Thymus (tissue), 11 donors: Measurements from ENCODE around the gene HSD17B8. TPM values are rescaled to one million over a fixed set of nuclear protein-coding genes. Genes with fewer than 3 reads are reported as not detected.

Experiments
- DNase-seq, 9 donors: peaks; one replicate each; pipeline ENCODE4 v3.0.0-alpha.2; 2013; ENCODE audit warnings: low spot score in 9 of 9, low read depth in 6 of 9, missing footprints in 1 of 9
- H3K27ac ChIP-seq, 2 donors: one replicate each; pipeline ENCODE4 v1.5.1; 2013; ENCODE audit warnings: control low read depth in 1 of 2, low read depth in 1 of 2, low read length in 1 of 2, mild to moderate bottlenecking in 1 of 2, moderate library complexity in 1 of 2
- H3K27me3 ChIP-seq, 2 donors: one replicate each; pipeline ENCODE4 v1.5.1; 2013; ENCODE audit warnings: low read length in 1 of 2; ENCODE audit not compliant: control insufficient read depth in 2 of 2, insufficient read depth in 1 of 2
- H3K36me3 ChIP-seq, 2 donors: one replicate each; pipeline ENCODE4 v1.5.1; 2013; ENCODE audit warnings: low read length in 1 of 2, mild to moderate bottlenecking in 1 of 2, moderate library complexity in 1 of 2; ENCODE audit not compliant: control insufficient read depth in 2 of 2, insufficient read depth in 2 of 2
- H3K4me1 ChIP-seq, 2 donors: one replicate each; pipeline ENCODE4 v1.5.1; 2013; ENCODE audit warnings: low read length in 2 of 2; ENCODE audit not compliant: control insufficient read depth in 2 of 2, insufficient read depth in 2 of 2
- H3K4me3 ChIP-seq, 2 donors: one replicate each; pipeline ENCODE4 v1.5.1; 2013; ENCODE audit warnings: low read length in 2 of 2, control low read depth in 1 of 2, mild to moderate bottlenecking in 1 of 2
- H3K9me3 ChIP-seq, 2 donors: one replicate each; pipeline ENCODE4 v1.5.1; 2013; ENCODE audit warnings: low read length in 1 of 2, mild to moderate bottlenecking in 1 of 2; ENCODE audit not compliant: control insufficient read depth in 2 of 2, insufficient read depth in 1 of 2
- WGBS: extraction: QIAGEN DNeasy Blood & Tissue Kit; methylation state at CpG from one replicate; pipeline ENCODE4 v1.1.7; 2013; 5-methylcytosine and 5-hydroxymethylcytosine counted together
- polyA plus RNA-seq: library from polyadenylated mRNA; stranded (reverse); fragments of 200-250 nt; gene quantifications from one replicate; pipeline ENCODE4 v1.2.3, GENCODE V29; 2013
- total RNA-seq: library from RNA; stranded (reverse); fragments of 120-200 nt; gene quantifications from one replicate; pipeline ENCODE4 v1.2.4, GENCODE V29; 2013
- donor health status: healthy.

The HSD17B8 gene
- total and polyA plus RNA-seq, 2 donors: 15.7 to 31.3 TPM

DNA sequence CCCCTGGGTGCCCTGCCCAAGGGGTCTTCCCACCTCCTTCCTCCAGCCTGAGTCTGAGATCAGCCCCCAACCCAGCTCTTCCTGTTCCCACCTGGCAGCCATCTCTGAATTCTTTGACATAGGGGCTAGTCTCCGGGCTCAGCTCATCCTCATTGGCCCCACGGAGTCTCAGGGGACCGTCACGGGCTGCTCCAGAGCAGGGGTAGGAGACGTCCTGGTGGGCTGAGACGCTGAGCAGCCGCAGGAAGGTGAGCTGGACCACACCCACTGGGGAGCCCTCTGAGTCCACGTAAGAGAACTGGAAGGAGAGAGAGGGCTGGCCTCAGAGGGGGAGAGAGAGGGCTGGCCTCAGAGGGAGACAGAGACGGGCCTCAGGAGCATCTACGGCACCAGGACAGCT lies 40.3 kb upstream of the HSD17B8 start:
- DNase-seq: no peak
- Histone ChIP-seq H3K36me3 (no peaks in the 10 kb centered on the region), H3K4me3 (no peak overlapping the region), H3K27ac (no peak overlapping the region), H3K27me3 (peaks cover 0 to 49% of the 10 kb centered on the region in 2 donors), H3K9me3 (peaks cover 0 to 4% of the 10 kb centered on the region in 2 donors), H3K4me1 (peaks cover 0 to 8% of the 10 kb centered on the region in 2 donors)
- WGBS: 86% methylated on average over 10 of the region's 10 CpGs

DNA sequence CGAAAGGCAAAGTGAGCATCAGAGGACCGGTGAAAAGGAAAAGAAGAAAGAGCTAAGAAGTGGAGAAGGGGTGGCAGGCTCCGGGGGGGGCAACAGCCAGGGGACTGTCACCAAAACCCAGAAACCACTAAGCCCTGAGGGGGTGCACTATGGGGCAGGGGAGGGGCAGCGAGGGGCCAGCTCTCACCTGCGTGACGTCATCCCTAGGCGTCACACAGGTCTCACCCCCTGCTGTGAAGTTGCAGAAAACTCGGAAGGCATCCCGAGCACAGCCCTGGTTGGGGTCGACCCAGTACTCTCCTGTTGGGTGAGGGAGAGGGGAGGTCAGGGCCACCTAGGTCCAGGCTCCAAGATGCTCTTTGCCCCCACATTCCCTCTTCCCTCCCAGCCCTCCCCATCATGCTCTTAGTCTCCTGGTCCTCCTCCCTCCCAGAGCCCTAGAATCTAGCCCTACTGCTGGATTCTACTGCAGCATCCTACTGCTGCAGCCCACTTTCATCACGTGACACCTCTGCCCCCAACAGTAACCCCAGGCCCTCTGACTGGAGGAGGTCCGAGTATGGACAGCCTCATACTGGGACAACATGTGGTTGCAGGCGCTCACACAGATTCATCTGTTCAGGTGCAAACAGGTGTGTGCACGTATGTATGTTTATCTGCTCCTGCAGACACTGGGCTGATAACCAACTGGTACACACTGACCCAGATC lies 39.6 kb upstream of the HSD17B8 start:
- Histone ChIP-seq H3K4me3 (no peak overlapping the region), H3K36me3 (no peaks in the 10 kb centered on the region), H3K4me1 (peaks cover 0 to 8% of the 10 kb centered on the region in 2 donors), H3K9me3 (peaks cover 0 to 4% of the 10 kb centered on the region in 2 donors), H3K27me3 (peaks cover 0 to 49% of the 10 kb centered on the region in 2 donors), H3K27ac (no peak overlapping the region)
- no peak for DNase-seq
- WGBS: 86% methylated on average over 14 of the region's 14 CpGs

- Histone ChIP-seq H3K36me3 (no peaks in the 10 kb centered on the region), H3K4me3 (no peak overlapping the region), H3K9me3 (peaks cover 0 to 4% of the 10 kb centered on the region in 2 donors), H3K27ac (no peak overlapping the region), H3K4me1 (peaks cover 0 to 8% of the 10 kb centered on the region in 2 donors), H3K27me3 (peaks cover 0 to 43% of the 10 kb centered on the region in 2 donors)
- 95% methylated on average over 17 of the region's 17 CpGs for WGBS
- DNase-seq: no peak
Observed at GRCh38 chr6:33165581-33166258, 38.7 kb upstream of the HSD17B8 start.

DNA sequence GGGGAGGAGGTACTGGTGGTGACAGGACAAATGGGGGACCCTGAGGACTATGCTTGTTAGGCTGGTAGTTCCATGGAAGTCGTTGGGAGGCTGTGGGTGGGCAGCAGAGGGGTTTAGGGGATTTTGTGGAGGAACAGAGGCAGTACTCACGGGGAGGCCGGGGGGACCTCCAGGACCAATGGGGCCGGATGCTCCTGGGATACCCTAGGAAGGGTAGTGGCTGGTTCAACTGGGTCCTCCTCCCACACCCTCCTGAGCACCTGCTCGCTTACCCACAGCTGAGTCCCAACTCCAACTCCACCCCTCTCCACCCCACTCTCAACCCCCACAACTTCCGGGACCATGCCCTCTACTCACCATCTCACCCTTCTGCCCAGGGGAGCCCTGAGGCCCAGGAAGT lies 38.1 kb upstream of the HSD17B8 start:
- peaks cover 0 to 5% of the 10 kb centered on the region in 2 donors for H3K4me1 ChIP-seq
- H3K4me3 ChIP-seq: no peak overlapping the region
- H3K27ac ChIP-seq: no peak overlapping the region
- 87% methylated on average over 6 of the region's 6 CpGs for WGBS
- H3K36me3 ChIP-seq: no peaks in the 10 kb centered on the region
- peaks cover 0 to 38% of the 10 kb centered on the region in 2 donors for H3K27me3 ChIP-seq
- peaks cover 0 to 4% of the 10 kb centered on the region in 2 donors for H3K9me3 ChIP-seq
- no peak for DNase-seq

- Histone ChIP-seq H3K36me3 (no peaks in the 10 kb centered on the region), H3K27ac (no peak overlapping the region), H3K4me3 (no peak overlapping the region), H3K9me3 (peaks cover 0 to 4% of the 10 kb centered on the region in 2 donors), H3K4me1 (peaks cover 0 to 2% of the 10 kb centered on the region in 2 donors), H3K27me3 (peaks cover 0 to 34% of the 10 kb centered on the region in 2 donors)
- no peak for DNase-seq
- WGBS: 90% methylated on average over 7 of the region's 7 CpGs
Observed at GRCh38 chr6:33166811-33167210, 37.6 kb upstream of the HSD17B8 start.

GRCh38 chr6:33167374-33168283 lies 36.8 kb upstream of the HSD17B8 start:
- Histone ChIP-seq H3K27me3 (peaks cover 0 to 27% of the 10 kb centered on the region in 2 donors), H3K27ac (no peak overlapping the region), H3K4me3 (no peak overlapping the region), H3K9me3 (peaks cover 0 to 4% of the 10 kb centered on the region in 2 donors), H3K4me1 (no peaks in the 10 kb centered on the region), H3K36me3 (no peaks in the 10 kb centered on the region)
- WGBS: 94% methylated on average over 19 of the region's 19 CpGs
- no peak for DNase-seq

GRCh38 chr6:33168284-33168601 lies 36.2 kb upstream of the HSD17B8 start:
- 79% methylated on average over 6 of the region's 6 CpGs for WGBS
- DNase-seq: no peak

DNA sequence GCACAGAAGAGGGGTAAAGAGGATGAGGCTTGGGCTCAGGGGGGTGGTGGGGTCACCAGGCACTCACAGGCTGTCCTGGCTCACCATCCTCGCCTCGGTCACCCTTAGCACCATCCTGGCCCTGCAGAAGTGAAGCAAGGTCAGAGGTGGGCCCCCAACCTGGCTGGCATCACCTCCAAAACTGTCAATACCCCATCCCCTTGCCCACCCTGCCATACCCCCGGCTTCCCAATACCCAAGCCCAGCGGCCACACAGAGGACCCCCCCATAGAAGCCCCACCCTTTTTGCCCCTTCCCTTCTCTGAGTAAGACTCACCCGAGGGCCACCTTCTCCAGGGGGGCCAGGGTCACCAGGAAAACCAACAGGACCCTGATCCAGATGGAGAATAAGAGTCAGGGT lies 35.8 kb upstream of the HSD17B8 start:
- no peaks in the 10 kb centered on the region for H3K36me3 ChIP-seq

More at GRCh38 chr6:33168284-33168601, 36.2 kb upstream of the HSD17B8 start:
- Histone ChIP-seq H3K27me3 (peaks cover 0 to 29% of the 10 kb centered on the region in 2 donors), H3K4me3 (no peak overlapping the region), H3K9me3 (peaks cover 0 to 4% of the 10 kb centered on the region in 2 donors), H3K27ac (no peak overlapping the region), H3K36me3 (no peaks in the 10 kb centered on the region), H3K4me1 (no peaks in the 10 kb centered on the region)

More for the DNA sequence above, 35.8 kb upstream of the HSD17B8 start:
- WGBS: 77% methylated on average over 5 of the region's 5 CpGs
- no peak for DNase-seq
- H3K4me1 ChIP-seq: no peaks in the 10 kb centered on the region
- H3K27me3 ChIP-seq: peaks cover 0 to 27% of the 10 kb centered on the region in 2 donors
- H3K27ac ChIP-seq: no peak overlapping the region
- H3K9me3 ChIP-seq: peaks cover 0 to 1% of the 10 kb centered on the region in 2 donors
- no peak overlapping the region for H3K4me3 ChIP-seq
